DLD1 (cell line): ENCODE results near the gene GTPBP10.
"Not testable (repeated sequence)": the region's sequence is repeated elsewhere in the genome, so short reads cannot be mapped to it uniquely, and the experiment has no call there.

Source experiments
- in situ Hi-C: cut with HindIII; loops from 2 replicates; pipeline ENCODE4 v1.10.0; 2017; ENCODE audit warnings: low sequenced_read_pairs

The GTPBP10 gene

GRCh38 chr7:90350032-90350431, 3.5 kb downstream of the GTPBP10 start:
- in situ Hi-C loops: not testable (repeated sequence)

- in situ Hi-C loops: no loop called here
Observed at GRCh38 chr7:90351987-90352386, 5.5 kb downstream of the GTPBP10 start.

GRCh38 chr7:90383422-90383821, 36.9 kb downstream of the GTPBP10 start:
- in situ Hi-C loops: no loop called here

GRCh38 chr7:90383861-90384260, 37.3 kb downstream of the GTPBP10 start:
- in situ Hi-C loops: no loop called here

- in situ Hi-C loops: no loop called here
Observed at GRCh38 chr7:90384433-90384832, 37.9 kb downstream of the GTPBP10 start.

GRCh38 chr7:90387470-90388240, 41.1 kb downstream of the GTPBP10 start:
- in situ Hi-C loops: no loop called here

- in situ Hi-C loops: no loop called here
Observed at GRCh38 chr7:90390926-90391325, 44.4 kb downstream of the GTPBP10 start.

GRCh38 chr7:90391488-90391887, 45.0 kb downstream of the GTPBP10 start:
- in situ Hi-C loops: no loop called here

GRCh38 chr7:90396420-90396819, 49.9 kb downstream of the GTPBP10 start:
- in situ Hi-C loops: no loop called here

- in situ Hi-C loops: no loop called here
Observed at GRCh38 chr7:90401989-90402388, 55.5 kb downstream of the GTPBP10 start.

- in situ Hi-C loops: no loop called here
Observed at GRCh38 chr7:90402785-90403173, 56.3 kb downstream of the GTPBP10 start.

GRCh38 chr7:90403174-90404113, 56.9 kb downstream of the GTPBP10 start, which contains the start of gene CLDN12:
Gene CLDN12, plus strand, starts transcription at chr7:90403461. Its CDS starts 9,216 bp downstream, at chr7:90412677.
- in situ Hi-C loops: no loop called here

GRCh38 chr7:90404777-90405176, 58.3 kb downstream of the GTPBP10 start:
- in situ Hi-C loops: no loop called here

- in situ Hi-C loops: no loop called here
Observed at GRCh38 chr7:90407484-90407821, 60.9 kb downstream of the GTPBP10 start.

- in situ Hi-C loops: no loop called here
Observed at GRCh38 chr7:90408142-90408541, 61.6 kb downstream of the GTPBP10 start.

- in situ Hi-C loops: no loop called here
Observed at GRCh38 chr7:90409667-90410066, 63.2 kb downstream of the GTPBP10 start.

- in situ Hi-C loops: no loop called here
Observed at GRCh38 chr7:90411510-90411909, 65.0 kb downstream of the GTPBP10 start.

GRCh38 chr7:90412458-90413184, 66.1 kb downstream of the GTPBP10 start:
- in situ Hi-C loops: no loop called here

- in situ Hi-C loops: no loop called here
Observed at GRCh38 chr7:90413185-90413528, 66.6 kb downstream of the GTPBP10 start.

- in situ Hi-C loops: no loop called here
Observed at GRCh38 chr7:90421651-90422050, 75.1 kb downstream of the GTPBP10 start.

GRCh38 chr7:90424720-90425119, 78.2 kb downstream of the GTPBP10 start:
- in situ Hi-C loops: no loop called here
